ENCODE data around the gene TIAM2.
"Not testable (repeated sequence)": the region's sequence is repeated elsewhere in the genome, so short reads cannot be mapped to it uniquely, and the experiment has no call there.

Gene TIAM2

DNA sequence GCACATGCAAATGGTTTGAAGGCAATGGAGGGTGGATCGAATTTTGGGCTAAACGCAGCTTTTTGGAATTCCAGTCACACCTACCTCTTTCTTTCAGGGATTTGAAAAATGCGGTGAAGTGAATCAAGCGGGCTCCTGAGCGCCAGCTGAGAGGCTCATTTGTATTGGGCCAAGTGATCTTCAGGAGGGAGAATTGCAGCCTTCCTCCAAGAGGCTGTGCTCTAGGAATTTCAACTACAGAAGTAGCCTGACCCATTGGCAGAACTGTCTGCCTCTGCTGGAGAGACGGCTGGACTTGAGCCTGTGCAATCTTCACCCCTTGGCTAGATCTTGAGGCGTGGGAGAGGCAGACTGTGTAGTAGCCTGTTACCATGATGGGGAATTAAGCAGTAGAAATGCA, 5.7 kb upstream of the TIAM2 start:
- no peak for DNase-seq (ENCODE audit: low read depth in 3 of 3, low spot score in 1 of 3)

DNA sequence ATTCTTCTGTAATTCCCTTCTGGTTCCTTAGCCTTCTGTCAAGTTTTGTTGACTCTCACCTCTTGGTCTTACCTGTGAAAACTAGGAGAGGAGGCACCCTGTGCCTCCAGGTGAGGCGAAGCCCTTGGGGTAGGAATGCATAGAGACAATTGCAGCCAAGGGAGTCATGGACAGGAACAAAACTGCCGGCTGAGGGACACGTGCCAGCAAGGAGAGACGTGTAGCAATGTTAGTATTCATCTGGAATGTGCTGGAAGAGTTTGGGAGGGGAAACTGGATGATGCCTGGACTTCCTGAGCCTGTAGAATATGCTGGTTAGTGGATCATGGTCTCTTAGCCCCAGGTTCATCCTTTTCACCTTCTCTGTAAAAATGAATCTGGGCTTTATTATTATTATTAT, 3.9 kb upstream of the TIAM2 start:
- no peak for DNase-seq (ENCODE audit: low read depth in 3 of 3, low spot score in 1 of 3)

DNA sequence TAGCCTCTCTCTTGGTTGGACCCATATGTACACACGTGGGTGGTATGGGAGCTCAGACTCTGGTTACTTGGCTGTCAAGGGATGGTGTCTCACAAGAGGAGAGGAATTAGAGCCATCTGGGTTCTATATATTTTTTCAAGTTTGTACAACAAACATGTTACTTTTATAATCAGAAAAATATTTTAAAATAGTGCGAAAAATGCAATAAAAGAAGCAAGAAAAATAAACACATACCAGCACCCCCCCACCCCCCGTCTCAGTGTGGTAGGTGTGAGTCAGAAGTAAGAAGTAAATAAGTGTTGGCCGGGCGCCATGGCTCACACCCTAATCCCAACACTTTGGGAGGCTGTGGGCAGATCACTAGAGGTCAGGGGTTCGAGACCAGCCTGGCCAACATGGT, 2.1 kb upstream of the TIAM2 start:
- DNase-seq (ENCODE audit: low read depth in 3 of 3, low spot score in 1 of 3) = no peak

DNA sequence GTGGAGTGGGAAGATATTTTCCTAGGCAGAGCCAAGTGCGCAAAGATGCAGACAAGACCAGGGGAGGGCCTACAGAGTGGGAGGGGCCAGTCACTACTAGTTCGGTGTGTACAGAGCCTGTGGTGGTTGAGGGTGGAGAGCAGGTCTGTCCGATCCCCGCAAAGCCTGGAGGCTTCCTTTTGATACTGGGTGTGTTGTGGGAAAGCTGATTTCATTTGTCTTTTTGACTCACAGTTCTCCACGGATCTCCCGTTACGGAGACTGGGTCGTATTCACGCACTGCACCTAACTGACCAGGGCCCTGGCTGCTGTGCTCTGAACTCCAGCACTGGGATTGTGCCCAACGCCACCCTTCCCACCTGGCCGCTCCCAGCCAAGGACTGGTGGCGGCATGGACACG, 1.4 kb upstream of the TIAM2 start:
- DNase-seq (ENCODE audit: low read depth in 3 of 3, low spot score in 1 of 3) = no peak

DNA sequence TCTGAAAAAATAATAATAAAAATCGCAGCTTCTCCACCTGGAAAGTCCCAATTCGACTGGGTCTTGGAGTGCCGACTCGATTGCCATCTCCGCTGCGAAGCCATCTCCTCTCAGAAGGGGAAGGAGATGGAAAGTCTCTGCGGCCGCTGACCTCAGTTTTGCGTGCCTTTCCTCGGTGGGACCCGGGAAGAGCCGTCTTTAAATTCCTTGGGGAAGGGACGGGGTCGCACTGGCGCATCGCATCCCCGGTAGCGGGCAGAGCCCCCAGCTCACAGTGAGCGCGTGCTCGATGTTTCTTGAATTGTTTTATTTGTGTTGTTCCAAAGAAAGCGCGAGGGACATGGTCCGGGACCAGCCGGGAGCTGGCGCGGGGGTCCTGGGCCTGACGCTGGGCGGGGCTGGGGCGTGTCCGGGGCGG, 270 bp upstream of the TIAM2 start:
- no peak for DNase-seq (ENCODE audit: low read depth in 3 of 3, low spot score in 1 of 3)

DNA sequence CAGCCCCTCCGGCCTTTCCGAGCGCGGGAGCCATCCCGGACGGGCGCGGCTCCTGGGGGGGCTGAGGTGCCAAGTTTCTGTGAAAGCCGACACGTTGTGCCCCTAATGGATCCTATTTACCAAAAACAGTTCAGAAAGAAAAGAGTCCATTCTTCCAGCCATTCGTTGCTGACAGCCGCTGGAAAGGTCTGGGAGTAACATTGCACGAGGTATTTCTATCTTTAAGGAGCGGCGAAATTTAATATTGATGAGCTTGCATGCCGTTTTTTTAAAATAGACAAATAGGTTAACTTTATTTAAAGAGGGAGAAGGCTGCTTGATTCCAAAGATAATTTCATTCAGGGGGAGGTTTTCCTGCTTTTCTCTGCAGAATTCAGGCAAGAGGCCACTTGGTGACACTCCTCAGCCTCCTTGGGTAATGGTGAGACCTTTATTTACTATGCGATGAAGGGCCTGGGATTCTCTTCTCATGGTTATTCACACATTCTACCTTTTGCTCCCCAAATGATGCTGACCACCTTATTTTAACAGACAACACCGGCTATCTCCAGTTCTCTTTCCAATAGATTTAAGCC, 988 bp downstream of the TIAM2 start:
- no peak for DNase-seq (ENCODE audit: low read depth in 3 of 3, low spot score in 1 of 3)

DNA sequence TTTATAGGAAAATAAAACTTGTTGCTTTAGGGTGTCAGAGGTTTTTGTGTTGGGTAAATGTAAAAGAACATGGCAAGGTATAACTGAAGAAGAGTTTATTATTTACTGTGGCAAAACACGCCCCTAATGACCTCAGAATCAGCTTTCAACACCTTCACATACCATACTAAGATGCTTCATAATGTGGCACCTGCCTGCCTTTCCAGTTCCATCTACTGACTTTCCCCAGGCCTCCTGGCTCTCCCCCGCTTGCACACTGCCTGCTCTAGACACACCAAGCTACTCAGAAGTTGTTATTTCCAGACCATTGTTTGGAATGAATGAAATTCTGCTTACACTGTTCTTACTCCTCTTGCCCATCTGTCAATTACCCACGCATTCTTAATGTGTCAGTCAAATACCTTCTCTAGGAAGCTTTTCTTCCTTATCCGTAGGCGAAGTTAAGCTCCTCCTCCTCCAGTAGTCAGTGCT, 1.8 kb downstream of the TIAM2 start:
- no peak for DNase-seq (ENCODE audit: low read depth in 3 of 3, low spot score in 1 of 3)

DNA sequence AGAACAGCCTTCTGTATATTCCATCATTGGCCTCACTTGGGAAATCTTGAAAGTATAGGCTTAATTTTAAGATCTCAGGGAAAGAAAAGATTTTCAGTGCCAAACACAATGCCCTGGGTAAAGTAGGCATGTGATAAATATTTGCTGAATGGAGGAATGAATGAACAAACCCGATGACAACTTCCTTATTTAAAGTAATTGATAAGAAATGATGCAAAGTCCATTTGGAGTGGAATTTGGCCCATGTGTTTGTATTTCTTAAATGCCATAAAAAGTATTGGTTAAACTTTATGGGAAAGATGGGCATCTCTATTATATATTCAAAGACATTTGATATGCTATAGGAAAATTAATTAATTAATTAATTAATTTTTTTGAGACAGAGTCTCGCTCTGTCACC, 3.7 kb downstream of the TIAM2 start:
- no peak for DNase-seq (ENCODE audit: low read depth in 3 of 3, low spot score in 1 of 3)

DNA sequence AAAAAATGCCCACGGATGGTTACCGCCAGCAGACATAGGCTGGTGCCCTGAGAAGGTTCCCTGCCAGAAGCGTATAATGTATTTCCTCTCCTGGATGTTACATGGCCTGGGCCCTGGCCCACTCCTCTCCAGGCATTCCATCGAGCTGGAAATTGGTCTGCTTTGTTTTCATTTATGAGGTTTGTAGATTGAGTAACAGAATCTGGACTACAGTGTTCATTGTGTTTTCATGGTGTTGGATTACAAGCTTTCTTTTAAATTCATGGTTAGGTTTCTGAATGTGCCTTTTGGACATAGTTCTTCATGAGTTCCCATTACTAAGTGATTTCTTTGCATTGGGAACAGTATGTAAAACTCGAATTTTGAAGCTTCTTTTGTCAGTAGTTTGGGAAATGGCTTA, 6.4 kb downstream of the TIAM2 start:
- DNase-seq (ENCODE audit: low read depth in 3 of 3, low spot score in 1 of 3) = no peak

DNA sequence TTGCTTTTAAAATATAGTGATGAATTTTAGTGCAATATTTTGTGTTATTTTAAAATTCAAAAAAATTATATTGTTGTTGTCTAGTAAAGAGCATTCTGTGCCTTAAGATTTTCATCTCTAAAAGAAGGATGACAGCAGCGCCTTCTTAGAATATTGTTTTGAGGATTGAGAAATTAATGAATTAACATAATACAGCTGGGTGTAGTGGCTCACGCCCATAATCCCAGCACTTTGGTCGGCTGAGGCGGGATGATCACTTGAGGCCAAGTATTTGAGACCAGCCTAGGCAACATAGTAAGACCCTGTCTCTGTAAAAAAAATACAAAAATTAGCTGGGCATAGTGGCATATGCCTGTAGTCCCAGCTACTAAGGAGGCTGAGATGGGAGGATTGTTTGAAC, 6.8 kb downstream of the TIAM2 start:
- DNase-seq (ENCODE audit: low read depth in 3 of 3, low spot score in 1 of 3) = no peak

DNA sequence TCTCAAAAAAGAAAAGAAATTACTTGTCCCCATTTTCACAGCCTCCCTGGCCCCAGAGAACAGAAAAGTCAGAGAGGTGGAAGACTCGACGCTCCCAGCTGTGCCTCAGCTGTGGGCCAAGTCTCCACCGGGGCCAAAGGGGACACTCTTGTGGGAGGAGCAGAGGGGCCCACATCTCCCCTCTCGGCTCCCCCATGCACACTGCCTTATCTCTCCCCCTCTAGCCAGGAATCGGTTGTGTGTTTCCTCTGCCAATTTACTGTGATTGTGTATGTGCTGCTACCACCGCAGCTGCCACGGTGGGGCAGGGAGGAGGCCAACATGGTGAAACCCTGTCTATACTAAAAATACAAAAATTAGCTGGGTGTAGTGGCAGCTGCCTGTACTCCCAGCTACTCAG, 8.4 kb downstream of the TIAM2 start:
- DNase-seq (ENCODE audit: low read depth in 3 of 3, low spot score in 1 of 3) = no peak

DNA sequence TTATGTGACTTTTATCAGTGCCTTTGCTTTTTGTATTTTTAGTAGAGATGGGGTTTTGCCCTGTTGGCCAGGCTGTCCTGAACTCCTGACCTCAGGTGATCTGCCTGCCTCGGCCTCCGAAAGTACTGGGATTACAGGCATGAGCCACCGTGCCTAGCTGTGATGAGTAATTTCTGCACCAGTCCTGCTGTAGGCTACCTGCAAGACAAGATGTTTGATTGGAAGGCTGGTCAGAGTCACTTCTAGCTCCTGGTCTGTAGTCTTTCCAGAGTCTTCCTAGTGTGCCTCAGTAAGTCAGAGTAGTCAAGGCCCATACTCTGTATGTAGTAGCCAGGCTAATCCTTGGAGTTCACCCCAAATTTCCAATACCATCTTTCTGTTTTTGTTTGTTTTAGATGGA, 8.9 kb downstream of the TIAM2 start:
- DNase-seq (ENCODE audit: low read depth in 3 of 3, low spot score in 1 of 3) = no peak

DNA sequence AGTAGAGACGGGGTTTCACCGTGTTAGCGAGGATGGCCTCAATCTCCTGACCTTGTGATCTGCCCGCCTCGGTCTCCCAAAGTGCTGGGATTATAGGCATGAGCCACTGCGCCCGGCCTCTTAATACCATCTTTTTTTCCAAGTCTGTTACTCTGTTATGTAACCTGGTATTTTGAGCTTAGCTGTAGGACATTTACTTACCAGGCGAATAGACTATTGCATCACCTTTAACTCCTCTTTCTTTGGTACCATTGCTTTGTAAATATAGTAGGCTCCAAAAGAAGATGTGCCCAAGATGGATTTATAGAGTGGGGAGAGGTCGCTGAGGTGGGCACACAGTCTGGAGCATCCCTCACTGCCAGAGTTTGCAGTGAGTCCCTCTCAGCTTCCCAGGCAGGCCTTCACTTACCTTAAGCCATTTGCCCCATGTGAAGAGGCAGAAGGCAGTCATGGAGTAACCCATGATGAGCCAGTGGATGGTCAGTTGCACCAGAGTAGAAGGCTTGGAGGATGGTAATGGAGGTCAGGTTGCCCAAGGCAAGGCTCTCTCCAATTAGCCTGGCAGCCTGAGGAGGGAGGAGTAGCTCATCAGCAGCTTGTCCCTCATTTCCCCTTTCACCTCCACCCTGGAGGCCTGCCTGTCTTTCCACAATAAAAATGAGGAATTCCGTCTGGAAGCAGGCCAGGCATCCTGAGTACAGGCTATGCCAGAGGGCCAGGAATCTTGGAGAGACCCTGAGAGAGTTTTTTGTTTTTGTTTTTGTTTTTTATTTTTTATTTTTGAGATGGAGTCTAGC, 9.7 kb downstream of the TIAM2 start:
- no peak for DNase-seq (ENCODE audit: low read depth in 3 of 3, low spot score in 1 of 3)

DNA sequence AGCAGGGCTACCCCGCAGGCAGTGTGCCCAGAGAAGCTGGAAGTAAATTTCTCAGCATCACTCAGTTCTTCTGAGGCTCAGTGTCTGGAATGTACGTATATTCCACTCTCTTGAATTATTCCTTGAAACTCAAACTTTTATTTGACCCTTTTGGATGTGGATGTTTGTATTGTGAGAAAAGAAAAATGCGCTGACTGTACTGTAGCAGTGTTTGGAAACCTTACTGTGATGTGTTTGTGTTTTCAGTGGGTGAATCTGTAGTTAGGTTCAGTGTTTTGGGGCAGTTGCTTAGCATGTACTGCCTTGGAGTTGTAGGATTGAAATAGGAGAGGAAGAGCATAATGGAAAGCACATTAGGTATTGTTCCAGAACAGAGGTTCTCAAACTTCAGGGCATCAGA, 13.5 kb downstream of the TIAM2 start:
- no peak for DNase-seq (ENCODE audit: low read depth in 3 of 3, low spot score in 1 of 3)

DNA sequence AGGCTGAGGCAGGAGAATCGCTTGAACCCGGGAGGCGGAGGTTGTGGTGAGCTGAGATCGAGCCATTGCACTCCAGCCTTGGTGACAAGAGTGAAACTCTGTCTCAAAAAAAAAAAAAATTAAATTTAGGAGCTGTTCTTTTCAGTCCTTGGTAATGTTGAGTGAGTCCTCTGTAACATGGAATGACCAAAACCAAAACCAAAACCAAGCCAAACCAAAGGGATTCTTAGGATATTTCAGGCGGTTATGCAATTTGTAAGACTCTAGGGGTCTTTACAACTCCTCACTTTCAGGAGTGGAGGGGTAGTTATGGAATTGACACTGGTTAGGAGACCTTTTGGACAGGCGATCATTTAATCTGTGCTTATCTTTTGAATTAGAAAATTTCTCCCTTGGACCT, 15.8 kb downstream of the TIAM2 start:
- DNase-seq (ENCODE audit: low read depth in 3 of 3, low spot score in 1 of 3) = no peak

DNA sequence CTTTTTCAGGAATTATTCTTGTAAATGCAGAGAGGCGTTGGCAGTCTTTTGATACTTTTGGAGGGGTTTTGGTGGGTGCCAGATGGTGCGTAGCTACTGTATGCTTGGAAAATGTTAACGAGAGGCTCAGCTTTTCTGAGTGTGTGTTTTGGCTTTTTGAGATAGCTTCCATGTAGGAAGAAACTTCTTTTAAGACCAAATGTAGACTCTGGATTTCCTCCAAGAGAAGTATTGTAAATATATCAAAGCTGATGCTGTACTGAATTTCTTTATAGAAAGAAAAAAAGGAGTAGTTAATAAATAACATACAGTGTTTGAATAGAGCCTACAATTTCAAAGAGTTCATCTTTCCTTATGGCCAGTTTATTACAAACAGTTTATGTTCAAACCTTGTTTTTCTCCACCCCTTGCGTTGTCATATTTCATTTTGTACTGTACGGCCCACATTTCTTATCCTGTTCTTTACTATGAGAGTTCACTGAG, 16.7 kb downstream of the TIAM2 start:
- no peak for DNase-seq (ENCODE audit: low read depth in 3 of 3, low spot score in 1 of 3)

DNA sequence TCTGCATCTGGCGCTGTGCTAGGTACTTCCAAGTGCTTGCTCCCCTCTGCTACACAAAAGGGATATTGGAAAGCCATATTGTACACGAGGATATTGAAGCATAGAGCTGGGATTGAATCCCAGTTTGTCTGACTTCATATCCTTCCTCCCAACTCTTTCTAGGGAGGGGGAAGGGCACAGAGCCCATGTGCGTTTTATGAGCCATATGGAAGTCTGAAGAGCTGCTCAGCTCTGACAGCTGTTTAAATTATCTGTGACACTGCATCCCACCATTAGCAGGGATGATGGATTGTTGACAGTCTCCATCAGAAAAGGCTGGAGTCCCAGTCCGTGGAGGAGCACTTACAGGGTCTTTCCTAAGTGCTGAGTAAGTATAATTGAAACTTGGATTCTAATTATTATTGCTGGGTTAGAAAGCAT, 18.4 kb downstream of the TIAM2 start:
- no peak for DNase-seq (ENCODE audit: low read depth in 3 of 3, low spot score in 1 of 3)

DNA sequence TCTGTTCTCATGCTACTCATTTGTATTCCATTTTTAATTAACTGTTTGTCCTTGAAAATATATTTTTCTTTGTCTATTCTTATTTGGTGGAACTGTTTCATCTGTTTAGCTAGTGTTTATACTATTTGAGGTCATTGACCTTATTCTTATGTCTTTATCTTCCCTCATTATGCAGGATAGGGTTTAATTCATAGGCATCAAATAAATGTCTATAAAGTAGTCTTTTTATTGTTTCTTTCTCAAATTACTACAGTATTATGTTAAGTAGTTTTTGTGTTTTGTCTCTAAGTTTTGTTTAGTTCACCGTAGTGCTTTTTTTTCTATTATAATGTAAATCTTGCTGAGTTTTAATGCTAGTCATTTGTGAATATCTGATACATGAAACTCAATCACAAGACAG, 19.0 kb downstream of the TIAM2 start:
- no peak for DNase-seq (ENCODE audit: low read depth in 3 of 3, low spot score in 1 of 3)

DNA sequence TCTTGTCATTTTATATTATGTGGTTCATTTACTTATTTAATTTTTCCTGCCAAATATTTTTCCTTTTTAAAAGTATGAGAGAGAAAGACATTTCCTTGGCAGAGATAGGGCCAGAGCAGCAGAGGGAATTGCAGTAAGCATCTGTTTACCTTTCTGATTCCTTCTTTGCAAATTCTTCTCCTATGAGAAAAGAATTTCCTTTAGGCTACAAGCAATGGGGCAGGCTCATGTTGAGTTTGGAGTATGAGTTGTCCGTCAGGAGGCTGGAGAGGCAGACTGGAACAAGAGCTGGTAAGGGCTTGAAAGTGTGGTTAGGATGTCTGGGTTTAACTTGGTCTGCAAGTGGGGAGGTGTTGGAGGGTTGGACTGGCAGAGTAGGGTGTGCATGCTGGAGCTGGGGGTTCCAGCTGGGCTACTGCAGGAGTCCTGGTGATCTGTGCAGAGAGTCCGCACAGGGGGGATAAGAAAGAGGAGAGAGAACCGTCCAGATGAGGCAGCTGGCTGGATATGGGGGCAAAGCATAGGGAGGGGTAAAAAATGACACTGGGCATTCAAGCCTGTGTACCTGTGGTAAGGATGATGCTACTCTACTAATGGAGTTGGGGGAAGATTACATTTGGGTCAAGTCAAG, 19.7 kb downstream of the TIAM2 start:
- no peak for DNase-seq (ENCODE audit: low read depth in 3 of 3, low spot score in 1 of 3)

DNA sequence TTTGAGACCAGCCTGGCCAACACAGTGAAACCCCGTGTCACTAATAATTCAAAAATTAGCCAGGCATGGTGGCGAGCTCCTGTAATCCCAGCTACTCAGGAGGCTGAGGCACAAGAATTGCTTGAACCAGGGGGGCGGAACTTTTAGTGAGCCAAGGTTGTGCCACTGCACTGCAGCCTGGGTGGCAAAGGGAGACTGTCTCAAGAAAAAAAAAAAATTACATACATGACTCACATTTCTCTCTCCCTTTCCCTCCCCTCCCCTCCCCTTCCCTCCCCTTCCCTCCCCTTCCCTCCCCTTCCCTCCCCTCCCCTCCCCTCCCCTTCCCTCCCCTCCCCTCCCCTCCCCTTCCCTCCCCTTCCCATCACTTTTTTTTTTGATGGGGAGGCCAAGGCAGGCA, 23.3 kb downstream of the TIAM2 start:
- not testable (repeated sequence) for DNase-seq (ENCODE audit: low read depth in 3 of 3, low spot score in 1 of 3)

DNA sequence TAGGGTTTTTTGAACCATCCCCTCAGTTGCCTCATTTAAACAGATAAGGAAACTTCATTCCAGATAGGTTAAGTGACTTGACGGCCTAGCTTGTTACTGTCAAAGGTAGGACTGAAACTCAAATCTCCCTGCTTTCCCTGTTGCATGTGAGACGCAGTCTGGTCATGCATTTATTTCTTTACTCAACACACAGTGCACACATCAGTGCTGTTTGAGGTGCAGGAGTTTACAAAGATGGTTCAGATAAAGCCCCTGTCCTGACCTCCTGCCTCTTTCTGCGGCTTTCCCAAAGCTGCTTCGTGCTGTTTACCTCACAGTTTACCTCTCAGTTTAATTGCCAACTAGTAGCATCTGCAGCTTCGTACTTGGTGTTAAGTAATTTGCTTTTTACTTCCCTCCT, 26.6 kb downstream of the TIAM2 start:
- no peak for DNase-seq (ENCODE audit: low read depth in 3 of 3, low spot score in 1 of 3)

DNA sequence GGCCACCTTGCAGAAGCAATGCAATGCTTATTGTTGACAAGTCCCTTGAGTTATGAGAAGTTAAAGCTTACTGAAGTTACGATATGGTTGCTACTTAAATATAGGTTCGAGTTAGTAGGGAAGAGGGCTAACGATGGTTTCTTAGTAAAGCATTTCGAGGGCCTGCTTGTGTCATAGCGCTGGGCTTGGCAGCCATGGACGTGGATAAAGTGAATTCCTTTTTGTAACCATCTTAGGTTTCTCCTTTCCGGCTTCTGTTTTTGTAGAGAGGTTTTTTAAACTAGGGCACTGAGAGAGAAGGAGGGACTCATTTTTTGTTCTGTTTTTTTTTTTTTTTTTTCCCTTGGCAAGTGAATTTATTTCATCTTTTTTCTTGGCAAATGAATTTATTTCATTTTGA, 27.6 kb downstream of the TIAM2 start:
- no peak for DNase-seq (ENCODE audit: low read depth in 3 of 3, low spot score in 1 of 3)

Measured in stimulated activated CD4-positive, alpha-beta T cell treated with anti-CD3 and anti-CD28 coated beads, TNF-alpha, amount 100 ng/mL, for 1 hour (primary cell).